Cardiac atrium fibroblast (primary cell): Measurements from ENCODE around the gene DHDDS. TPM values are rescaled to one million over a fixed set of nuclear protein-coding genes. Genes with fewer than 3 reads are reported as not detected.

Experiments
- total RNA-seq: library from RNA; depleted of rRNA; stranded (reverse); fragments of >200 nt; gene quantifications from 2 replicates; pipeline ENCODE4 v1.2.3, GENCODE V29; 2015

DHDDS gene
- 48.9 and 49.5 TPM in 2 replicates for total RNA-seq

GRCh38 chr1:26431979-26432695 lies at the start of gene DHDDS:
Gene DHDDS, plus strand, starts transcription at chr1:26432321. Its CDS starts 625 bp downstream, at chr1:26432946.

GRCh38 chr1:26410706-26411623 lies 21.2 kb upstream of the DHDDS start, which contains the start of gene LIN28A:
Gene LIN28A, plus strand, starts transcription at chr1:26410817. Its CDS starts 75 bp downstream, at chr1:26410892.

GRCh38 chr1:26472320-26472900 lies 40.3 kb downstream of the DHDDS start, which contains the start of gene HMGN2:
Gene HMGN2, plus strand, starts transcription at chr1:26472440. Its CDS starts 173 bp downstream, at chr1:26472613.

Other genes starting within 250 kb of the DHDDS start
- not detected in 2 replicates for gene CATSPER4, start 241.7 kb upstream of the DHDDS start, total RNA-seq
- gene CEP85, start 198.1 kb upstream of the DHDDS start, total RNA-seq: 4.1 and 5.2 TPM in 2 replicates
- gene SH3BGRL3, start 152.2 kb upstream of the DHDDS start, total RNA-seq: 162 and 186 TPM in 2 replicates
- 2.6 and 3.6 TPM in 2 replicates for gene UBXN11, start 125.7 kb upstream of the DHDDS start, total RNA-seq
- not detected in 2 replicates for gene CD52, start 114.4 kb upstream of the DHDDS start, total RNA-seq
- not detected in 2 replicates for gene CRYBG2, start 78.2 kb upstream of the DHDDS start, total RNA-seq
- gene ZNF683, start 59.6 kb upstream of the DHDDS start, total RNA-seq: not detected in 2 replicates
- not detected in 2 replicates for gene LIN28A, start 21.5 kb upstream of the DHDDS start, total RNA-seq
- 249 and 474 TPM in 2 replicates for gene HMGN2, start 40.1 kb downstream of the DHDDS start, total RNA-seq
- 1.4 and 3.2 TPM in 2 replicates for gene RPS6KA1, start 97.4 kb downstream of the DHDDS start, total RNA-seq